ENCODE measurements around the gene FOCAD.

The FOCAD gene

GRCh38 chr9:20681467-20681866, 2.6 kb upstream of the FOCAD start:
- no peak overlapping the region for H2AFZ ChIP-seq
- no peaks in the 10 kb centered on the region for H3K27me3 ChIP-seq (ENCODE audit: control insufficient read depth, insufficient read depth, low read length)
- H3K27ac ChIP-seq, result no peak overlapping the region
- H3K9me3 ChIP-seq (ENCODE audit: control insufficient read depth, low read length), result no peaks in the 10 kb centered on the region
- no peaks in the 10 kb centered on the region for H3K36me3 ChIP-seq (ENCODE audit: control insufficient read depth, insufficient read depth, low read length)
- no peak overlapping the region for H3K9ac ChIP-seq
- no peak overlapping the region for H3K4me3 ChIP-seq (ENCODE audit: low read depth, low read length)
- TF ChIP-seq CTCF (IDR thresholded peaks at IDR 0.05), result no peak
- no peak overlapping the region for H3K4me2 ChIP-seq (ENCODE audit: low read length)
- H3K79me2 ChIP-seq, result peaks cover 4% of the 10 kb centered on the region
- no peaks in the 10 kb centered on the region for H3K4me1 ChIP-seq

- no peak for TF ChIP-seq CTCF (IDR thresholded peaks at IDR 0.05)
- Histone ChIP-seq H3K27me3 (ENCODE audit: control insufficient read depth, insufficient read depth, low read length) (no peaks in the 10 kb centered on the region), H3K4me3 (ENCODE audit: low read depth, low read length) (peak overlapping the region; percentile 66), H3K36me3 (ENCODE audit: control insufficient read depth, insufficient read depth, low read length) (no peaks in the 10 kb centered on the region), H3K79me2 (peaks cover 6% of the 10 kb centered on the region), H3K27ac (peak overlapping the region; percentile 74), H3K9me3 (ENCODE audit: control insufficient read depth, low read length) (no peaks in the 10 kb centered on the region), H3K4me2 (ENCODE audit: low read length) (peak overlapping the region; percentile 75), H3K9ac (no peak overlapping the region), H2AFZ (peak overlapping the region; percentile 82), H3K4me1 (no peaks in the 10 kb centered on the region)
These were observed 566 bp upstream of the FOCAD start for GRCh38 chr9:20683351-20684034.

GRCh38 chr9:20684875-20685696, 1.0 kb downstream of the FOCAD start:
- peaks cover 6% of the 10 kb centered on the region for H3K79me2 ChIP-seq
- no peak overlapping the region for H3K9ac ChIP-seq
- no peaks in the 10 kb centered on the region for H3K9me3 ChIP-seq (ENCODE audit: control insufficient read depth, low read length)
- H3K4me3 ChIP-seq (ENCODE audit: low read depth, low read length), result peak overlapping the region; percentile 66
- no peak overlapping the region for H2AFZ ChIP-seq
- H3K27me3 ChIP-seq (ENCODE audit: control insufficient read depth, insufficient read depth, low read length), result no peaks in the 10 kb centered on the region
- H3K4me2 ChIP-seq (ENCODE audit: low read length), result peak overlapping the region; percentile 75
- H3K36me3 ChIP-seq (ENCODE audit: control insufficient read depth, insufficient read depth, low read length), result no peaks in the 10 kb centered on the region
- H3K4me1 ChIP-seq, result no peaks in the 10 kb centered on the region
- no peak for TF ChIP-seq CTCF (IDR thresholded peaks at IDR 0.05)
- H3K27ac ChIP-seq, result no peak overlapping the region

- Histone ChIP-seq H3K27me3 (ENCODE audit: control insufficient read depth, insufficient read depth, low read length) (no peaks in the 10 kb centered on the region), H3K9me3 (ENCODE audit: control insufficient read depth, low read length) (no peaks in the 10 kb centered on the region), H3K79me2 (peaks cover 6% of the 10 kb centered on the region), H3K4me2 (ENCODE audit: low read length) (no peak overlapping the region), H3K4me1 (no peaks in the 10 kb centered on the region), H3K36me3 (ENCODE audit: control insufficient read depth, insufficient read depth, low read length) (no peaks in the 10 kb centered on the region), H2AFZ (no peak overlapping the region), H3K9ac (no peak overlapping the region), H3K4me3 (ENCODE audit: low read depth, low read length) (no peak overlapping the region), H3K27ac (no peak overlapping the region)
- TF ChIP-seq CTCF (IDR thresholded peaks at IDR 0.05), result no peak
These were observed 1.7 kb downstream of the FOCAD start for GRCh38 chr9:20685769-20686168.
